OCI-LY7 (cell line): ENCODE data around the gene CALHM2. TPM values are rescaled to one million over a fixed set of nuclear protein-coding genes. Genes with fewer than 3 reads are reported as not detected.

Experiments used
- BruUV-seq: library from RNA; stranded (reverse); fragments of 400-500 nt; replicated peaks from 2 replicates; lab custom pipeline; 2021; lab: Mats Ljungman, UMichigan
- CTCF ChIA-PET: fragments of 300-600 bp; sonication (Branson Sonifier 250); formaldehyde crosslinking; loops from one replicate; lab custom pipeline; 2022; ENCODE audit warnings: antibody characterized with exemption; ENCODE audit not compliant: unreplicated experiment; lab: Charles Lee
- POLR2A ChIA-PET: fragments of 300-600 bp; sonication (Branson Sonifier 250); formaldehyde crosslinking; loops from one replicate; lab custom pipeline; 2022; ENCODE audit warnings: antibody characterized with exemption; lab: Charles Lee
- DNase-seq: peaks from one replicate; pipeline ENCODE4 v3.0.0-alpha.2; 2015; ENCODE audit warnings: low spot score
- H2AFZ ChIP-seq: fragments of 200-600 bp; sonication (generic), shearing (Covaris generic); 2 replicates; pipeline ENCODE4 v1.6.1; 2014; ENCODE audit warnings: mild to moderate bottlenecking, antibody characterized with exemption, low read length, moderate library complexity
- H3K27ac ChIP-seq: fragments of 200-600 bp; sonication (generic); 2 replicates; pipeline ENCODE4 v1.5.1; 2014; ENCODE audit warnings: mixed run types, low read depth, mild to moderate bottlenecking, moderate library complexity, low read length, inconsistent platforms; ENCODE audit not compliant: poor library complexity, severe bottlenecking
- H3K36me3 ChIP-seq: fragments of 200-600 bp; sonication (generic); 2 replicates; pipeline ENCODE4 v1.6.1; 2014; ENCODE audit warnings: mild to moderate bottlenecking, antibody characterized with exemption, low read length, moderate library complexity, mixed read lengths; ENCODE audit not compliant: insufficient read depth
- H3K4me1 ChIP-seq: fragments of 200-600 bp; sonication (generic); 2 replicates; pipeline ENCODE4 v1.5.1; 2014; ENCODE audit warnings: mild to moderate bottlenecking, low read length; ENCODE audit not compliant: insufficient read depth, poor library complexity, severe bottlenecking
- H3K4me2 ChIP-seq: fragments of 200-600 bp; sonication (generic); 2 replicates; pipeline ENCODE4 v1.6.1; 2014; ENCODE audit warnings: mild to moderate bottlenecking, low read length
- H3K4me3 ChIP-seq: fragments of 200-600 bp; sonication (generic); 2 replicates; pipeline ENCODE4 v1.5.1; 2014; ENCODE audit warnings: mild to moderate bottlenecking, low read depth, low read length; ENCODE audit not compliant: poor library complexity, severe bottlenecking
- H3K79me2 ChIP-seq: fragments of 200-600 bp; sonication (generic); 2 replicates; pipeline ENCODE4 v1.6.1; 2016; ENCODE audit warnings: low read depth, mild to moderate bottlenecking, low read length, moderate library complexity, mixed read lengths; ENCODE audit not compliant: insufficient read depth
- H3K9me2 ChIP-seq: fragments of 200-600 bp; sonication (generic); 2 replicates; pipeline ENCODE4 v1.6.1; 2016; ENCODE audit warnings: mild to moderate bottlenecking, low read length, mixed read lengths; ENCODE audit not compliant: insufficient read depth
- H3K9me3 ChIP-seq: fragments of 200-600 bp; sonication (generic); 2 replicates; pipeline ENCODE4 v1.6.1; 2014; ENCODE audit warnings: mild to moderate bottlenecking, mixed run types, low read length, mixed read lengths
- H4K20me1 ChIP-seq: fragments of 200-600 bp; sonication (generic); 2 replicates; pipeline ENCODE4 v1.6.1; 2014; ENCODE audit warnings: mild to moderate bottlenecking, antibody characterized with exemption, low read length, moderate library complexity, mixed read lengths; ENCODE audit not compliant: insufficient read depth
- EZH2phosphoT487 ChIP-seq: fragments of 200-600 bp; sonication (generic); IDR thresholded peaks from 2 replicates; pipeline ENCODE4 v1.6.1; 2018; ENCODE audit warnings: low read depth, borderline replicate concordance, mild to moderate bottlenecking, mixed run types, antibody characterized with exemption, low read length, moderate library complexity, mixed read lengths
- intact Hi-C: fragments of 100-400 bp; cut with micrococcal nuclease; formaldehyde crosslinking; loops from one replicate; pipeline ENCODE4 v1.10.0; 2022; ENCODE audit not compliant: unreplicated experiment
- total RNA-seq, 2 experiments: library from RNA; depleted of rRNA in 1 of 2; stranded (reverse); fragments of >200 nt in 1 of 2; shearing (Covaris generic) in 1 of 2; gene quantifications; 2 replicates each; pipeline ENCODE4 v1.2.3, GENCODE V29; 2014 to 2022
- TF ChIP-seq, protein P1 (sequence below): fragments of 200-600 bp; sonication (generic); conservative IDR thresholded peaks from 2 replicates; pipeline ENCODE4 v1.5.1; 2014; ENCODE audit warnings: mild to moderate bottlenecking, antibody characterized with exemption, low read length, moderate library complexity, mixed read lengths

Gene CALHM2
- total RNA-seq, 2 experiments from 2014 or later = not detected

DNA sequence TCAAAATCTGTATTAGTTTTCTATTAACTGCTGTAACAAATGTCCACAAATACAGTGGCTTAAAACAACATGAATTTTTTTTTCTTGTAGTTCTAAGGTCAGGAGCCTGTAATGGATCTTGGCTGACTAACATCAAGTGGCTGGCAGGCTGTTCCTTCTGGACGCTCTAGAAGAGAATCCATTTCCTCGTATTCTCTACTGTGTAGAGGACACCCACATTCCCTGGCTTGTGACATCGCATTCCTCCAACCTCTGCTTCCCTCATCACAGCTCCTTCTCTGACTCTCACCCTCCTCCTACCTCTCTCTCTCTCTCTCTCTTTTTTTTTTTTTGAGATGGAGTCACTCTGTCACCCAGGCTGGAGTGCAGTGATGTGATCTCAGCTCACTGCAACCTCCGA lies 11.3 kb upstream of the CALHM2 start:
- no peaks in the 10 kb centered on the region for H3K79me2 ChIP-seq
- intact Hi-C loops = no loop called here

DNA sequence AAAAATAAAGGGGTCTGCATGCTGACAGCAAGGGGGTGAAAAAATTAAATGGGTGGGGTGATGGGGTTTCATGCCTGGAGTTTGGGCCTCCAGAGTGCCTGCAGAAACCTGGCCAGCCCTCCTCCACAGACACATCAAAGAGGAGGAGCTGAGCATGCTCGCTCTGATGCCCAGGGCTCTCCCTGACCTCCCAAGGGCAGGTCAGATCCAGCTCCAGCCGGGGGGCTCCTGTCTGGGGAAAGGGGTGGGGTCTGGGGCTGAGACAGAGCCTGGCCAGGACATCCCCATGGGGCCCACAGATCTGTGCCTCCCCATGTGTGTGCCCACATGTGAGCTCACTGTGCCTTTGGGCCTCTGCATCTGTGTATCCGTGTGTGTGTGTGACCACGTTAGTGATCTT lies 7.4 kb upstream of the CALHM2 start:
- intact Hi-C loops = no loop called here
- CTCF ChIA-PET = no interaction called here
- DNase-seq = no peak
- Histone ChIP-seq H4K20me1 (no peaks in the 10 kb centered on the region), H3K27ac (no peak overlapping the region), H3K9me2 (no peaks in the 10 kb centered on the region), H3K36me3 (no peaks in the 10 kb centered on the region), H3K4me2 (peak overlapping the region; percentile 26; the same call in 1 of the 2 replicates), H2AFZ (peak overlapping the region; percentile 26; the same call in 1 of the 2 replicates), H3K79me2 (no peaks in the 10 kb centered on the region), H3K4me3 (no peak overlapping the region), H3K9me3 (no peaks in the 10 kb centered on the region), H3K4me1 (peaks cover 35% of the 10 kb centered on the region)
- TF ChIP-seq, protein P1, sequence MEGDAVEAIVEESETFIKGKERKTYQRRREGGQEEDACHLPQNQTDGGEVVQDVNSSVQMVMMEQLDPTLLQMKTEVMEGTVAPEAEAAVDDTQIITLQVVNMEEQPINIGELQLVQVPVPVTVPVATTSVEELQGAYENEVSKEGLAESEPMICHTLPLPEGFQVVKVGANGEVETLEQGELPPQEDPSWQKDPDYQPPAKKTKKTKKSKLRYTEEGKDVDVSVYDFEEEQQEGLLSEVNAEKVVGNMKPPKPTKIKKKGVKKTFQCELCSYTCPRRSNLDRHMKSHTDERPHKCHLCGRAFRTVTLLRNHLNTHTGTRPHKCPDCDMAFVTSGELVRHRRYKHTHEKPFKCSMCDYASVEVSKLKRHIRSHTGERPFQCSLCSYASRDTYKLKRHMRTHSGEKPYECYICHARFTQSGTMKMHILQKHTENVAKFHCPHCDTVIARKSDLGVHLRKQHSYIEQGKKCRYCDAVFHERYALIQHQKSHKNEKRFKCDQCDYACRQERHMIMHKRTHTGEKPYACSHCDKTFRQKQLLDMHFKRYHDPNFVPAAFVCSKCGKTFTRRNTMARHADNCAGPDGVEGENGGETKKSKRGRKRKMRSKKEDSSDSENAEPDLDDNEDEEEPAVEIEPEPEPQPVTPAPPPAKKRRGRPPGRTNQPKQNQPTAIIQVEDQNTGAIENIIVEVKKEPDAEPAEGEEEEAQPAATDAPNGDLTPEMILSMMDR = no peak
- TF ChIP-seq EZH2phosphoT487 = no peak
- no TSS peak for BruUV-seq
- POLR2A ChIA-PET = interaction anchor here (0.6 to 0.7 kb wide), 3 partner anchors 19 to 24 kb away, joined by 3 read pairs; no protein-coding TSS in a partner anchor

More for the DNA sequence above, 11.3 kb upstream of the CALHM2 start:
- POLR2A ChIA-PET = interaction anchor here (0.7 to 1.2 kb wide), 4 partner anchors 8 to 588 kb away, joined by 3 to 4 read pairs (median 3); no protein-coding TSS in a partner anchor
- no peak overlapping the region for H3K4me3 ChIP-seq
- no peaks in the 10 kb centered on the region for H3K36me3 ChIP-seq
- no peaks in the 10 kb centered on the region for H3K9me2 ChIP-seq
- no peak overlapping the region for H3K4me2 ChIP-seq
- TF ChIP-seq, protein P1 = no peak
- TF ChIP-seq EZH2phosphoT487 = no peak
- no peak for DNase-seq
- peaks cover 67% of the 10 kb centered on the region for H3K4me1 ChIP-seq
- CTCF ChIA-PET = no interaction called here
- BruUV-seq = no TSS peak
- H4K20me1 ChIP-seq = no peaks in the 10 kb centered on the region
- no peaks in the 10 kb centered on the region for H3K9me3 ChIP-seq
- H2AFZ ChIP-seq = no peak overlapping the region
- H3K27ac ChIP-seq = no peak overlapping the region

DNA sequence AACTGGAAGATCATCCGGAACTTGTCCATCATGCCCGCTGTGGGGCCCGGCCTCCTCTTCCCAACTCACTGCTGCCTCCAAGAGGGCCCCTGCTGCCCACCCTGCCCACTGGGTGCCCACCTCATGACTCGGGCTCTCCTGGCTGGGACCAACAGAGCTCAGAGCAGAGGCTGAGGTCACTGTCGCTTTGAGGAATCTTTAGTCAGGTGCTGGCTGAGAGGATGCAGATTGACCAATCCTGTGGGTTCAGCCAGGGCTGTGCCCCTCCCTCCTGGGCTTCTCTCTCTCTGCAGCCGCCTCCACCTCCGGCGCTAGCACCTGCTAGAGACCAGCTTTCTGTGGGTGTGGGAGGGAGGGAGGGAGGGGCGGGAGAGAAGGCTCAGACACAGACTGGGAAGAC lies 6.5 kb upstream of the CALHM2 start, which contains the start of gene CALHM1:
Gene CALHM1 (minus strand): TSS at position 181 of the 400 bp plus-strand sequence. CDS start 149 bp downstream, at position 32.
- TF ChIP-seq, protein P1 = no peak
- no peak for TF ChIP-seq EZH2phosphoT487
- H2AFZ ChIP-seq = peak within 1 kb of the TSS; percentile 26; the same call in 1 of the 2 replicates
- no peaks in the 10 kb centered on the region for H3K9me2 ChIP-seq
- H3K4me3 ChIP-seq = no peak within 1 kb of the TSS
- ChIA-PET CTCF (interaction anchor here (0.6 kb wide), 2 partner anchors 131 to 1880 kb away, joined by 6 to 9 read pairs; no protein-coding TSS in a partner anchor), POLR2A (no interaction called here)
- intact Hi-C loops = no loop called here
- no peaks in the 10 kb centered on the region for H3K36me3 ChIP-seq
- H3K9me3 ChIP-seq = no peaks in the 10 kb centered on the region
- peaks cover 27% of the 10 kb centered on the region for H3K4me1 ChIP-seq
- H3K27ac ChIP-seq = no peak within 1 kb of the TSS
- no peaks in the 10 kb centered on the region for H4K20me1 ChIP-seq
- peak; percentile 70 for DNase-seq
- BruUV-seq = no TSS peak
- H3K79me2 ChIP-seq = no peaks in the 10 kb centered on the region
- H3K4me2 ChIP-seq = peak within 1 kb of the TSS; percentile 26; the same call in 1 of the 2 replicates
